Measurements from ENCODE around the gene CKB. TPM values are rescaled to one million over a fixed set of nuclear protein-coding genes. Genes with fewer than 3 reads are reported as not detected.

The CKB gene
- total and polyA plus RNA-seq, 9 of the 15 experiments (the other 6 are each of a cell fraction or from before 2014, with no cell fraction given): 23.9 to 692 (median 132) TPM

GRCh38 chr14:103520657-103521437 is 1.8 kb downstream of the CKB start (continued):
- TF ChIP-seq ZNF707 (CRISPR knock-in tag; conservative IDR thresholded peaks at IDR 0.05) (no peak), CHD1 (IDR thresholded peaks at IDR 0.05; ENCODE audit: low read length) (no peak), CHD7 (IDR thresholded peaks at IDR 0.05; ENCODE audit: low read depth, low read length) (no peak), RBBP5 (IDR thresholded peaks at IDR 0.05; ENCODE audit: borderline replicate concordance, insufficient read depth, low read length, poor library complexity, severe bottlenecking) (peak; percentile 62), HLTF (IDR thresholded peaks at IDR 0.05) (no peak; the same call in 1 of the 2 replicates)
- TF ChIP-seq, protein P1, sequence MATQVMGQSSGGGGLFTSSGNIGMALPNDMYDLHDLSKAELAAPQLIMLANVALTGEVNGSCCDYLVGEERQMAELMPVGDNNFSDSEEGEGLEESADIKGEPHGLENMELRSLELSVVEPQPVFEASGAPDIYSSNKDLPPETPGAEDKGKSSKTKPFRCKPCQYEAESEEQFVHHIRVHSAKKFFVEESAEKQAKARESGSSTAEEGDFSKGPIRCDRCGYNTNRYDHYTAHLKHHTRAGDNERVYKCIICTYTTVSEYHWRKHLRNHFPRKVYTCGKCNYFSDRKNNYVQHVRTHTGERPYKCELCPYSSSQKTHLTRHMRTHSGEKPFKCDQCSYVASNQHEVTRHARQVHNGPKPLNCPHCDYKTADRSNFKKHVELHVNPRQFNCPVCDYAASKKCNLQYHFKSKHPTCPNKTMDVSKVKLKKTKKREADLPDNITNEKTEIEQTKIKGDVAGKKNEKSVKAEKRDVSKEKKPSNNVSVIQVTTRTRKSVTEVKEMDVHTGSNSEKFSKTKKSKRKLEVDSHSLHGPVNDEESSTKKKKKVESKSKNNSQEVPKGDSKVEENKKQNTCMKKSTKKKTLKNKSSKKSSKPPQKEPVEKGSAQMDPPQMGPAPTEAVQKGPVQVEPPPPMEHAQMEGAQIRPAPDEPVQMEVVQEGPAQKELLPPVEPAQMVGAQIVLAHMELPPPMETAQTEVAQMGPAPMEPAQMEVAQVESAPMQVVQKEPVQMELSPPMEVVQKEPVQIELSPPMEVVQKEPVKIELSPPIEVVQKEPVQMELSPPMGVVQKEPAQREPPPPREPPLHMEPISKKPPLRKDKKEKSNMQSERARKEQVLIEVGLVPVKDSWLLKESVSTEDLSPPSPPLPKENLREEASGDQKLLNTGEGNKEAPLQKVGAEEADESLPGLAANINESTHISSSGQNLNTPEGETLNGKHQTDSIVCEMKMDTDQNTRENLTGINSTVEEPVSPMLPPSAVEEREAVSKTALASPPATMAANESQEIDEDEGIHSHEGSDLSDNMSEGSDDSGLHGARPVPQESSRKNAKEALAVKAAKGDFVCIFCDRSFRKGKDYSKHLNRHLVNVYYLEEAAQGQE (IDR thresholded peaks at IDR 0.05; ENCODE audit: borderline replicate concordance): peak; percentile 32; the same call in 1 of the 2 replicates
- TF ChIP-seq, protein P1 (CRISPR knock-in tag; IDR thresholded peaks at IDR 0.05; ENCODE audit: low read depth): no peak
